HG03159 (cell line): ENCODE results near the gene DIO3.
"Not testable (repeated sequence)": the region's sequence is repeated elsewhere in the genome, so short reads cannot be mapped to it uniquely, and the experiment has no call there.

ENCODE experiments used
- ATAC-seq: cut with Tn5 transposase; IDR thresholded peaks from one replicate; pipeline ENCODE4 v1.9.1; 2021; ENCODE audit warnings: mild to moderate bottlenecking, moderate library complexity; ENCODE audit not compliant: unreplicated experiment

Gene DIO3

GRCh38 chr14:101557811-101558738, 3.2 kb upstream of the DIO3 start:
- ATAC-seq = no peak

DNA sequence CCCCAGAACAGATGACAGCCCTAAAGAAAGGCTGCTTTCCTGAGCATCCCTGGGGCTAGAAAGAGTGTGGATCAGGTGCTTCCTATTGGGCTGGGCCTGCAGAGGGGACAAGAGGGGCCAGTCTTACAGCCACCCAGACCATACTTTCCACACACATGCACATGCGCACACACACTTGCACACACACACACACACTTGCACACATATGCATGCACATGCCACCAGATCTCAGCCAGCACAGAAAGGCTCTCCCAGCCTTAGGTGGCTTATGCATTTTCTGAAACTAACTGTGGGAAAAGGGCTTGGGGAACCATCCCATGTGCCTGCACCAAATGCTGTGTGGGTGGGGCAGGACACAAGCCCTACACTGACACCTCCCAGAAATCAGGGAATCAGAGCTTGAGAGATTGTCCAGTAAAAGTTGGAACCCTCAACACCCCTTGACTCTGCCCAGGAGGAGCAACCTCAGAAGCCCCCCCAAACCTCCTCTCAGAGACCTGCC, 2.5 kb upstream of the DIO3 start:
- no peak for ATAC-seq

DNA sequence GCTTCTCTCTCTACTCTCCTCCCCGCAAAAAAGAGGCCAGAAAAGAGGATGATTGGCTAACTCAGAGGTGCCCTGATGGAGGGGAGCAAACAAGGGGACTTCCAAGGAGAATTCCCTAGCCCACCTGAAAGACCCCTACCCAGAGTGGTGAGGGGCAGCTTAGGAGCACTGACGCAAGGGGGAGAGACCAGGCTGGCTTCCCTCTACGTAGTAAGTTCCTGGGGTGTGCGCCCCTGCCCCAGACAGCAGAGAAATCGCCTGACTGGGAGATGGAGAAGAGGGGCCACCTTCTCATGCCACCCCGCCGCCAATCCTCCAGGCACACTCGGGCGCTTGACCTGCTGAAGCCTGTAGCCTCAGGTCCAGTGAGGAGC, 2.1 kb upstream of the DIO3 start:
- no peak for ATAC-seq

DNA sequence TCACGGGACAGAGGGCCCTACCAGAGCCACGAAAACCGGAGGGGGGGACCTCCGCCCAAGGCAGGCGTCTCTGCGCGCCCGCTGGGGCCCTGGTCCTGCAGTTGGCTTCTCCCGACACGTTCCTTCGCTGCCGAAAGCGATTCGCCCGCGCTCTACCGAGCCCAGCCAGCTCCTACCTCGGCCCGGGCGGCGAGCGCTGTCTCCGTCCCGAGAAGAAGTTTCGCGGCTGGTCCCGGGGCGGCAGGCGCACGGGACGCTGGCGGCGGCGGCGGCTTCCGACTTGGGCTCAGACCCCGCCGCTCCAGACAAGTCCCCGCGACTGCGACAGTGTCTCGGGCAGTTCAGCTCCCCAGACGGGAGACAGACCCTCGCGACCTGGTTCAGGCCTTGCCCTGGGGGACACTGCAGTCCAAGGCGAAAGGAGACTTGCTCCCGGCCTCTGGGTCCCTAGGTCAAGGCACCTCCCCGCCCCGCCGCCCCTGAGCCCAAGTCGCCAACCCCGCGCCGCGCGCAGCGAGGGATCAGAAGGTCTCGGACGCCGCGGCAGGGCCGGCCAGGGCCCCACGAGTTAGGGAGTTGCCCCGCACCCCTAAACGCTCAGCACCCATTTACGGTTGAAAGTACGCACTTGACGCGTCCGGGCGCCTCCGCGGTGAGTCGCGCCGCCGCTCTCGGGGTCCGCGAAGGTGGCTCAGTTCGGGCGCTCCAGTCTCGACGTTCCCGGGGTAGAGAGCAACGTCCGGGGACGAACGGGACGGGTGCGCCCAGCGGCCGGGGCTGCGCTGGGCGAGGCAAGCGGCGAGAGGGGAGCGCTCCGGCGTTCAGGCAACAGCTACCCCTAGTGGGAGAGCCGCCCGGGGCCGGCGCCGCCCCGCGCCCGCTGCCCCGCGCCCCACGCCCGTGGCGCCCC, 1.4 kb upstream of the DIO3 start:
- ATAC-seq = no peak

DNA sequence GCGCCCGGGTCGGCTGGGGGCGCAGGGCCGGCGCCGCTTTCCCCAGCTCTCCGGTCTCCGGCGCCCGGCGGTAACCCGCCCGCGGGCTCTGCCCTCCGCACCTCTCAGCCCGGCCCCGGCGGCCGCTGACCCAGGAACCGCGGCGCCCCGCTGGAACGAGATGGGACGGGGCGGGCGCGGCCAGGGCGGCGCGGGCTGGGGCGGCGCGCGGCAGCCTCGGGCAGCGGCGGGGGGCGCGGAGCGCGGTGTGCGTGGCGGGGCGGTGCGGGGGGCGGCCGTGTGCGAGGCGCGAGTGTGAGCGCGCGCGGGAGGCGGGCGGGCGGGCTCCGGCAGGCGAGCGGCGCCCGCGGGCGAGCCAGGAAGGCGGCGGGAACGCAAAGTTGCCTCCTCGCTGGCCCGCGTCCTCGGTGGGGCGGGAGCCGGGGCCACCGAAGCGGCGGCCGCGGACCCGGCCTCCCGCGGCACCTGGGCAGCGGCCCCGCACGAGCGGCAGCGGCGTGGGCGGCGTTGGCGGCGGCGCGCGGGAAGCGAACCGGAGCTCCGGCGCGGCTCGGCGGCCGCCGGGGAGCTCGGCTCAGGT, 671 bp upstream of the DIO3 start:
- ATAC-seq = no peak

- ATAC-seq = no peak
Measured at GRCh38 chr14:101561897-101562490, 699 bp downstream of the DIO3 start.

DNA sequence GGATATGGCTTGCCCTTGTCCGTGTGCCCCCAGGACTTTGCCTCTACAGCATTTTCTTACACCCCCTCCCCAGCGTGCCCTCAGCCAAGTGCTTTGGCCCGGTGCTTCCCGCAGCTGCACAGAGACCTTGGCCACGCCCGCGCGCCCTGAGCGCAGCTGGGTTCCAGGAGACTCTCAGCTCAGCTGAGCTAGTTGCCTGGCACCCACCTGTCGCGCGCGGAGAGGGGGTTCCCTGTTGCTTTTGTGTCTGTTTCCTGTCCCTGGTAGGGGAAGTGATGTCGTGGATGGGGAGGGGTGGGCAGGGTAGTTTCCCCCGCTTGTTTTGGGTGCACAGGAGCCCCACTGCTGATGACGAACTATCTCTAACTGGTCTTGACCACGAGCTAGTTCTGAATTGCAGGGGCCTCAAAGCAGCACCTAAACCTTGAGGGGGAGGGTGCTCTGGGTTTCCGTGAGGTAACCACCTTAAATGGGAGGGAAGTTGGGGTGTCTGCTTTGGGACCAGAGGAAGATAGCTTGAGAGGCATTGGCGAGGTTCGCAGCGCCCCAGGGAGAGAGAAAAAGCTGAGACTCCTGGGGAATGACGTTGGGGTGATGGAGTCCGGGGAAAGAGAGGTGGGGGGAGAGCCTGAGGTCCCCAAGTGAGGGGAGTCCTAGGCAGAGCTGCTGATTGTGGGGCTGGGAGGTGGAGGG, 1.5 kb downstream of the DIO3 start:
- ATAC-seq = no peak

- ATAC-seq = no peak
Measured at GRCh38 chr14:101563352-101563653, 2.0 kb downstream of the DIO3 start.

DNA sequence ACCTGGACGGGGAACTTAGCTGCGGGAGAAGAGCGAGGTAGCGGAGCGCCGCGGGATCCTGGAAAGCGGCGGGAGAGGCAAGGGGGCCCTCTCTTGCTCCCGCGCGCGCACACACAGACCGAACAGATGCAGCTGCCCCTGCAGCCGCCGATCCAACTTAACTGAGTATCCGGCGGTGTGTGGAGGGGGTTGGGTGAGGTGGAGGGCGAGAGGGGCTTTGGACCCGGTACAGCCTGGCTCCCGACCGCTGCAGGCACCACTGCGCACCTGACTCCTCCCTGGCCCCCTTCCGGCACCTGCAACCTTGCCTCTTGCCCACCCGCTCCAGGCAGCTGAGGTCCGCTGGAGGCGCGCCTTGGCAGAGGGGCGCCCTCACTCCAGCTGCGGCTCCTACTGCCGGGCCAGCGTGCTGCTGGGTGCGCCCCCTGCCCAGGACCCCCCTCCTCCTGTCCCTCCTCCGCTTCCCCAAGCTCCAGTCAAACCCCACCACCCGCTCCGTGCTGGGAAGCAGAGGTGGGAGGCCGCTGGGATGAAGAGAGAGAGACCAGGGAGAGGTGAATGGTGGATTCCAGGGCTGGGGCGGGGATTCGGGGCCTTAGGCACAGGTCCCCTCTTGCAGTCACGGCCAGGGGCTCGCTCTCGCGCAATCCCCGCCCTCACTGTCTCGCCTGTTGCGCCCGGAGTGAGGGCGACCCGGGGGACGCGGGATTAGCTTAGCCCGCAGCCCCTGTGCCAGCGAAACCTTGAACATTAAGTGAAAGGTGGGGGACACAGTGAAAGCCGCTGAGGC, 2.6 kb downstream of the DIO3 start:
- ATAC-seq = no peak

- no peak for ATAC-seq
Measured at GRCh38 chr14:101564444-101564776, 3.1 kb downstream of the DIO3 start.

DNA sequence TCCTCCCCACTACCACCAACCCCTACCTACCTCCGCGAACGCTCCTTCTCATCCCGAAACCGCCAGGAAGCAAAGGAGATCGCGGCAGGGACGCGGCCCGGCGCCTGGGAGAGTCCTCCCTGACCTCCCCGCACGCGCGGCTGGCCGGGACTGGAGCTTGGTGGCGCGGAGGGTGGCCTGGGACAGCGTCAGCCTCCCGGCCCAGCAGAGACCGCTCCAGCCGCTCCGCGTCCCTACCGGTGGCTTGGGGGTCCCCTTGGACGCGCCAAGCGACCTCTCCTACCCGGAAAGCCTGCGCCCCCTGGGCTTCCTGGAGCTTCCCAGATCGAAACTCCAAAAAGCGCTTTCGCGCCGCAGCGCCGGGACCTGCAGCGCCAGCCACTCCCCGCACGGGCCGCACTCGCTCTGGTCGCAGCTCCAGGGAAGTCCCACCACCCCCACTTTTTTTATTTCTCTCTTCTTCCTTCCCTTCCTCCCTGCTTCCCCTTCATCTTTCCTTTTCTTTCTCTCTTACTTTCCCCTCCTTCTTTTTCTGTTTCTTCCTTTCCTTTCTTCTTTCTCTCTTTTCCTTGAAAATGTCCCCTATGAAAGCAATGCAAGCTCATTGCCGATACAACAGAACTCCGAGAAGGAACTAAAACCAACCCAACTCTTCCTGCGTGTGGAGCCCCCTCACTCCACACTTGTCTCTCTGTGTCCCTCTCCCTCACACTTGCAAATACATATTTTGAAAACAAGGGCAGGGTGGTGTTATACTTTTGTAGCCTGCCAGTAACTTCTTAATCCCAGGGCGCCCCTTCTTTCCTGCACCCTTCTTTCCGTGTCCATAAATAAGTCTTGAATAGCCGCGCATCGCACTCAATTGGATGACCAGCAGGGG, 3.8 kb downstream of the DIO3 start:
- ATAC-seq = no peak

GRCh38 chr14:101567252-101567651, 6.0 kb downstream of the DIO3 start:
- no peak for ATAC-seq

DNA sequence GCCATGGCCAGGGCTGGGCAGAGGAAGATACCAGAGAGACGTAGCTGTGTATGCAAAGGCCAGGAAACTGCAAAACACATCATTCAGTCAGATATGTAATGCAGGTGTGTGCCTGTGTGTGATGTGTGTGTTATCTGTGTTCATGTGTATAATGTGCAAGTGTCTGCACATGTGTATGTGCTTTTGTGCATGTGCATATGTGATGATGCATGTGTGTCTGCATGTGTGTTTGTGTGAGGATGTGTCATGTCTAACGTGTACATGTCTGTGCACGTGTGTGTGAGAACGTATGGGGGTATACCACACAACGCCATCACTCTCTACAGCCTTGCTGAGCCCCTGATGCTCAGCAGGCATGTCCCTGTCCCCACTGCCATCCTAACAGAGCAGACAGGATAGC, 9.7 kb downstream of the DIO3 start:
- ATAC-seq = no peak

DNA sequence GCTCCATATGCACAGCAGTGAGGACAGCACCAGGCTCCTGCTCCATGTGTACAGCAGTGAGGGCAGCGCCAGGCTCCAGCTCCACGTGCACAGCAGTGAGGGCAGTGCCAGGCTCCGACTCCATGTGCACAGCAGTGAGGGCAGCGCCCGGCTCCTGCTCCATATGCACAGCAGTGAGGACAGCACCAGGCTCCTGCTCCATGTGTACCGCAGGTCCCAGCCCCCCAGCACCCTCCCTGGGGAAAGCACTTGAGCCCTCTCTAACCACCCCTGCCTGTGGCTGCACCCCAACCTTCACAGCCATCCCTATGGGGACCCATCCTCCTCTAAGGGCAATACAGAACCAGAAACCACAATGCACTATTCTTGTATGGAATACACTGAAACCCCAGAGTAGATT, 11.2 kb downstream of the DIO3 start:
- not testable (repeated sequence) for ATAC-seq

GRCh38 chr14:101573289-101573688, 12.0 kb downstream of the DIO3 start:
- no peak for ATAC-seq

GRCh38 chr14:101575581-101575980, 14.3 kb downstream of the DIO3 start:
- no peak for ATAC-seq

- no peak for ATAC-seq
Measured at GRCh38 chr14:101577221-101577909, 16.1 kb downstream of the DIO3 start.

- ATAC-seq = no peak
Measured at GRCh38 chr14:101578489-101578888, 17.2 kb downstream of the DIO3 start.
